Measurements from ENCODE around the gene MLXIPL.

GRCh38 chr7:73544678-73545077 lies 79.6 kb downstream of the MLXIPL start:
- TF ChIP-seq CTCF (IDR thresholded peaks at IDR 0.05; ENCODE audit: low read depth, low read length) (no peak), POLR2A (IDR thresholded peaks at IDR 0.05; ENCODE audit: extremely low read depth, insufficient read length) (no peak)

Measured in NB4 (cell line).